ENCODE results near the gene WDR89.
A peak's percentile ranks its signal among the peaks of the same experiment; 100 is the strongest.

WDR89 gene

DNA sequence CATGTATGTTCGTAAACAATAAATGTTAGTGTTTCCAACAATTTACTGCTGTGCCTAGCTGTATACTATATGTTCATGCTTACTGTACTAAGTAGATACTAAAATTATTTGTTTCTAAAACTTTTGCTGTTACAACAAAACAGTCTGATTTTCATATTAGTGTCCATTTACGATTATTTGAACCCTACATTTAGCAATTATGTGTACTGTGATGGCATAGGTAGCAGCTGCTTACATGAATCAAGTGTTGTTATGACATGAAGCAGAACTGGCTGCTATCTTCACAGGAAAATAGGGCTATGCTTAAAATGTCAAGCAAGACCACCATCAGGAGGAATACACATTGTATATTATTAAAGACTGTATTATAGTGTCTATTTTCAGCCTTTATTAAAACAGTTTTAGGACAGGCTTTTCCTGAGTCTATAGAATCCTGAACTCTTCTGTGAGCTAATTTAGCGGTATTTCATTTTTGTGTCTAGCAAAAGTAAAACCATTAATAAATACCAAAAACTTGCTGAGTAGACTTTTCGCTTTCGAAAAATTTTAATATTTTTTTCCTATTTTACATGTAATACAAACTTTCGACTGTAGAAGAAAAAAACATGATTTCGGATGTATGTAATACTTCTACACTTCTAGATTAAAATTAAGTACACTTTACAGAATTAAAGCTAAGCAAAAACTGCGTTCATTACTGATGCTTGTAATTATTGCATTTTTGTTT is 1.1 kb upstream of the WDR89 start:
- no peak for ATAC-seq

DNA sequence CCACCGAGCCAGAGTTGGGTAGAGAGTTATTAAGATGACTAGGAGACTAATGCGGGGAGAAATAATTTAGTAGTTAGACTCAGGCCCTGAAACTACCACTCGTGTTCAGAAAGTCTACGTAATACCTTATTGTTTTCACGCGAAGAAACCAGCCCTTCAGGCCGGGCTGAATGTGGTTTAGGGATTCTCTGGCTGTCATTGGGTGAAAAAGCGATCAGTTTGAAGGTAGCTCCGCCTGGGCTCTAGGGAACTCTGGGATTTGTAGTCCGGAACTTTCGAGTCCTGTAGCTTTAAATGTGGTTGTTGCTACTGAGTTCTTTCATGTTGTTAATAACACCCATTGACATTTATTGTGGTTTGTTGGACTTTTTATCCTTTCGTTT is 549 bp upstream of the WDR89 start:
- TF ChIP-seq ZNF565 (CRISPR knock-in tag; conservative IDR thresholded peaks at IDR 0.05; ENCODE audit: low read depth) = no peak
- TF ChIP-seq ZNF8 (CRISPR knock-in tag; IDR thresholded peaks at IDR 0.05) = no peak
- TF ChIP-seq TCF4 (CRISPR knock-in tag; IDR thresholded peaks at IDR 0.05; ENCODE audit: borderline replicate concordance) = no peak
- TF ChIP-seq GLIS3 (CRISPR knock-in tag; IDR thresholded peaks at IDR 0.05) = no peak
- TF ChIP-seq, protein P1, sequence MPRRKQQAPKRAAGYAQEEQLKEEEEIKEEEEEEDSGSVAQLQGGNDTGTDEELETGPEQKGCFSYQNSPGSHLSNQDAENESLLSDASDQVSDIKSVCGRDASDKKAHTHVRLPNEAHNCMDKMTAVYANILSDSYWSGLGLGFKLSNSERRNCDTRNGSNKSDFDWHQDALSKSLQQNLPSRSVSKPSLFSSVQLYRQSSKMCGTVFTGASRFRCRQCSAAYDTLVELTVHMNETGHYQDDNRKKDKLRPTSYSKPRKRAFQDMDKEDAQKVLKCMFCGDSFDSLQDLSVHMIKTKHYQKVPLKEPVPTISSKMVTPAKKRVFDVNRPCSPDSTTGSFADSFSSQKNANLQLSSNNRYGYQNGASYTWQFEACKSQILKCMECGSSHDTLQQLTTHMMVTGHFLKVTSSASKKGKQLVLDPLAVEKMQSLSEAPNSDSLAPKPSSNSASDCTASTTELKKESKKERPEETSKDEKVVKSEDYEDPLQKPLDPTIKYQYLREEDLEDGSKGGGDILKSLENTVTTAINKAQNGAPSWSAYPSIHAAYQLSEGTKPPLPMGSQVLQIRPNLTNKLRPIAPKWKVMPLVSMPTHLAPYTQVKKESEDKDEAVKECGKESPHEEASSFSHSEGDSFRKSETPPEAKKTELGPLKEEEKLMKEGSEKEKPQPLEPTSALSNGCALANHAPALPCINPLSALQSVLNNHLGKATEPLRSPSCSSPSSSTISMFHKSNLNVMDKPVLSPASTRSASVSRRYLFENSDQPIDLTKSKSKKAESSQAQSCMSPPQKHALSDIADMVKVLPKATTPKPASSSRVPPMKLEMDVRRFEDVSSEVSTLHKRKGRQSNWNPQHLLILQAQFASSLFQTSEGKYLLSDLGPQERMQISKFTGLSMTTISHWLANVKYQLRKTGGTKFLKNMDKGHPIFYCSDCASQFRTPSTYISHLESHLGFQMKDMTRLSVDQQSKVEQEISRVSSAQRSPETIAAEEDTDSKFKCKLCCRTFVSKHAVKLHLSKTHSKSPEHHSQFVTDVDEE (CRISPR knock-in tag; IDR thresholded peaks at IDR 0.05) = no peak
- no peak for TF ChIP-seq BACH2 (CRISPR knock-in tag; IDR thresholded peaks at IDR 0.05; ENCODE audit: borderline replicate concordance)
- TF ChIP-seq ZFP30 (CRISPR knock-in tag; IDR thresholded peaks at IDR 0.05) = no peak
- TF ChIP-seq OSR1 (CRISPR knock-in tag; IDR thresholded peaks at IDR 0.05) = no peak
- TF ChIP-seq ZC3H10 (CRISPR knock-in tag; IDR thresholded peaks at IDR 0.05) = no peak
- no peak for TF ChIP-seq RARB (CRISPR knock-in tag; IDR thresholded peaks at IDR 0.05)
- TF ChIP-seq ZNF70 (CRISPR knock-in tag; IDR thresholded peaks at IDR 0.05) = no peak
- TF ChIP-seq ARNTL (CRISPR knock-in tag; IDR thresholded peaks at IDR 0.05; ENCODE audit: borderline replicate concordance, low read depth) = no peak
- TF ChIP-seq, protein P2, sequence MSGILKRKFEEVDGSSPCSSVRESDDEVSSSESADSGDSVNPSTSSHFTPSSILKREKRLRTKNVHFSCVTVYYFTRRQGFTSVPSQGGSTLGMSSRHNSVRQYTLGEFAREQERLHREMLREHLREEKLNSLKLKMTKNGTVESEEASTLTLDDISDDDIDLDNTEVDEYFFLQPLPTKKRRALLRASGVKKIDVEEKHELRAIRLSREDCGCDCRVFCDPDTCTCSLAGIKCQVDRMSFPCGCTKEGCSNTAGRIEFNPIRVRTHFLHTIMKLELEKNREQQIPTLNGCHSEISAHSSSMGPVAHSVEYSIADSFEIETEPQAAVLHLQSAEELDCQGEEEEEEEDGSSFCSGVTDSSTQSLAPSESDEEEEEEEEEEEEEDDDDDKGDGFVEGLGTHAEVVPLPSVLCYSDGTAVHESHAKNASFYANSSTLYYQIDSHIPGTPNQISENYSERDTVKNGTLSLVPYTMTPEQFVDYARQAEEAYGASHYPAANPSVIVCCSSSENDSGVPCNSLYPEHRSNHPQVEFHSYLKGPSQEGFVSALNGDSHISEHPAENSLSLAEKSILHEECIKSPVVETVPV (CRISPR knock-in tag; IDR thresholded peaks at IDR 0.05) = no peak
- TF ChIP-seq ISL1 (CRISPR knock-in tag; IDR thresholded peaks at IDR 0.05) = no peak
- TF ChIP-seq SNAI2 (CRISPR knock-in tag; IDR thresholded peaks at IDR 0.05) = no peak
- TF ChIP-seq, protein P3, sequence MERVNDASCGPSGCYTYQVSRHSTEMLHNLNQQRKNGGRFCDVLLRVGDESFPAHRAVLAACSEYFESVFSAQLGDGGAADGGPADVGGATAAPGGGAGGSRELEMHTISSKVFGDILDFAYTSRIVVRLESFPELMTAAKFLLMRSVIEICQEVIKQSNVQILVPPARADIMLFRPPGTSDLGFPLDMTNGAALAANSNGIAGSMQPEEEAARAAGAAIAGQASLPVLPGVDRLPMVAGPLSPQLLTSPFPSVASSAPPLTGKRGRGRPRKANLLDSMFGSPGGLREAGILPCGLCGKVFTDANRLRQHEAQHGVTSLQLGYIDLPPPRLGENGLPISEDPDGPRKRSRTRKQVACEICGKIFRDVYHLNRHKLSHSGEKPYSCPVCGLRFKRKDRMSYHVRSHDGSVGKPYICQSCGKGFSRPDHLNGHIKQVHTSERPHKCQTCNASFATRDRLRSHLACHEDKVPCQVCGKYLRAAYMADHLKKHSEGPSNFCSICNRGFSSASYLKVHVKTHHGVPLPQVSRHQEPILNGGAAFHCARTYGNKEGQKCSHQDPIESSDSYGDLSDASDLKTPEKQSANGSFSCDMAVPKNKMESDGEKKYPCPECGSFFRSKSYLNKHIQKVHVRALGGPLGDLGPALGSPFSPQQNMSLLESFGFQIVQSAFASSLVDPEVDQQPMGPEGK (CRISPR knock-in tag; IDR thresholded peaks at IDR 0.05; ENCODE audit: borderline replicate concordance) = no peak
- TF ChIP-seq CSDC2 (CRISPR knock-in tag; IDR thresholded peaks at IDR 0.05) = no peak

More for the DNA sequence above, 1.1 kb upstream of the WDR89 start:
- TF ChIP-seq ZNF565 (CRISPR knock-in tag; conservative IDR thresholded peaks at IDR 0.05; ENCODE audit: low read depth) = no peak
- TF ChIP-seq, protein P2 (CRISPR knock-in tag; IDR thresholded peaks at IDR 0.05) = no peak
- TF ChIP-seq TCF4 (CRISPR knock-in tag; IDR thresholded peaks at IDR 0.05; ENCODE audit: borderline replicate concordance) = no peak
- no peak for TF ChIP-seq BACH2 (CRISPR knock-in tag; IDR thresholded peaks at IDR 0.05; ENCODE audit: borderline replicate concordance)
- TF ChIP-seq, protein P1 (CRISPR knock-in tag; IDR thresholded peaks at IDR 0.05) = no peak
- TF ChIP-seq OSR1 (CRISPR knock-in tag; IDR thresholded peaks at IDR 0.05) = no peak
- no peak for TF ChIP-seq ZC3H10 (CRISPR knock-in tag; IDR thresholded peaks at IDR 0.05)
- no peak for TF ChIP-seq SNAI2 (CRISPR knock-in tag; IDR thresholded peaks at IDR 0.05)
- TF ChIP-seq PPARA (CRISPR knock-in tag; IDR thresholded peaks at IDR 0.05; ENCODE audit: borderline replicate concordance) = no peak
- no peak for TF ChIP-seq ZFP30 (CRISPR knock-in tag; IDR thresholded peaks at IDR 0.05)
- TF ChIP-seq GLIS3 (CRISPR knock-in tag; IDR thresholded peaks at IDR 0.05) = no peak

More for the DNA sequence above, 549 bp upstream of the WDR89 start:
- ATAC-seq = peak; percentile 83
